Ascending aorta (tissue), 2 donors: ENCODE results near the gene E2F2. TPM values are rescaled to one million over a fixed set of nuclear protein-coding genes. Genes with fewer than 3 reads are reported as not detected.
"Not testable (repeated sequence)": the region's sequence is repeated elsewhere in the genome, so short reads cannot be mapped to it uniquely, and the experiment has no call there.

Source experiments
- DNase-seq, 2 donors: peaks; one replicate each; pipeline ENCODE4 v3.0.0-alpha.2; 2019; ENCODE audit warnings: low spot score in 2 of 2
- H3K27ac ChIP-seq, 2 donors: fragments of 200-600 bp; sonication (generic); one replicate each; pipeline ENCODE4 v1.5.1; 2016 to 2017; ENCODE audit warnings: mild to moderate bottlenecking in 1 of 2
- H3K27me3 ChIP-seq: fragments of 200-600 bp; sonication (generic); one replicate; pipeline ENCODE4 v1.5.1; 2017
- H3K36me3 ChIP-seq, 2 donors: fragments of 200-600 bp; sonication (generic); one replicate each; pipeline ENCODE4 v1.5.1; 2016
- H3K4me1 ChIP-seq, 2 donors: fragments of 200-600 bp; sonication (generic); one replicate each; pipeline ENCODE4 v1.5.1; 2016 to 2017; ENCODE audit warnings: mild to moderate bottlenecking in 1 of 2
- H3K4me3 ChIP-seq, 2 donors: fragments of 200-600 bp; sonication (generic); one replicate each; pipeline ENCODE4 v1.5.1; 2016 to 2017; ENCODE audit warnings: mild to moderate bottlenecking in 1 of 2
- H3K9me3 ChIP-seq, 2 donors: fragments of 200-600 bp; sonication (generic); one replicate each; pipeline ENCODE4 v1.5.1; 2016
- intact Hi-C: fragments of 100-400 bp; cut with DNase I; formaldehyde crosslinking; loops from one replicate; pipeline ENCODE4 v1.15.1; 2023
- total RNA-seq: library from RNA; depleted of rRNA; stranded (reverse); fragments of >200 nt; gene quantifications from one replicate; pipeline ENCODE4 v1.1.0, GENCODE V29; 2016
- TF ChIP-seq, protein P1 (sequence below), 3 experiments: fragments of 200-600 bp in 2 of 3; fragments of 450-650 bp in 1 of 3; sonication (generic) in 2 of 3; IDR thresholded peaks; one replicate each; pipeline ENCODE4 v1.5.1; 2016 to 2019; ENCODE audit warnings: antibody characterized with exemption in 3 of 3, mild to moderate bottlenecking in 1 of 3, moderate library complexity in 1 of 3

The E2F2 gene
- total RNA-seq, 1 donor from 2014 or later: not detected

DNA sequence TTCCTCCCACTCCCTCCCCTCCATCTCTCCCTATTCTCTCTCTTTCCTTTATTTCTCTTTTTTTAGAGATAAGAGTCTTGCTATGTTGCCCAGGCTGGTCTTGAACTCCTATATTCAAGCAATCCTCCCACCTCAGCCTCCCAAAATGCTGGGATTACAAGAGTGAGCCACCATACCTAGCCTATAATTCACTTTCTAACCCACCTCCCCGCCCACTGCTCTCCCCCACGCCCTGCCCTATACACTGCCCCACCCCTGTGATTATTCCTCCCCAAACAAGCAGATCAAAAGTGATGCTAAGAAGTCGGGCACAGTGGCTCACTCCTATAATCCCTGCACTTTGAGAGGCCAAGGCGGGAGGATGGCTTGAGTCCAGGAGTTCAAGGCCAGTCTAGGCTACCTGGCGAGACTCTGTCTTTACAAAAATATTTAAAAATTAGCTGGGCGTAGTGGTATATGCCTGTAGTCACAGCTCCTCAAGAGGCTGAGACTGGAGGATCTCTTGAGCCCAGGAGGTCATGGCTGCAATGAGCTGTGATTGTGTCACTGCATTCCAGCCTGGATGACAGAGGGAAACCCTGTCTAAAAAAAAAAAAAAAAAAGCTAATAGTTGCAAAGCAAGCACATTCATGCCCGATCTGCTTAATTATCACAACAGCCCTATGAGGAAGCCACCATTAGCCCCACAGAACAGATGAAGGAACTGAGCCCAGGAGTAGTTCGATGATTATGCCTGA lies 12.8 kb upstream of the E2F2 start:
- Histone ChIP-seq H3K4me1 (peaks cover 0 to 15% of the 10 kb centered on the region in 2 donors), H3K9me3 (no peaks in the 10 kb centered on the region), H3K4me3 (no peak overlapping the region), H3K27ac (no peak overlapping the region), H3K36me3 (no peaks in the 10 kb centered on the region), H3K27me3 (no peaks in the 10 kb centered on the region)
- no peak for DNase-seq
- TF ChIP-seq, protein P1, sequence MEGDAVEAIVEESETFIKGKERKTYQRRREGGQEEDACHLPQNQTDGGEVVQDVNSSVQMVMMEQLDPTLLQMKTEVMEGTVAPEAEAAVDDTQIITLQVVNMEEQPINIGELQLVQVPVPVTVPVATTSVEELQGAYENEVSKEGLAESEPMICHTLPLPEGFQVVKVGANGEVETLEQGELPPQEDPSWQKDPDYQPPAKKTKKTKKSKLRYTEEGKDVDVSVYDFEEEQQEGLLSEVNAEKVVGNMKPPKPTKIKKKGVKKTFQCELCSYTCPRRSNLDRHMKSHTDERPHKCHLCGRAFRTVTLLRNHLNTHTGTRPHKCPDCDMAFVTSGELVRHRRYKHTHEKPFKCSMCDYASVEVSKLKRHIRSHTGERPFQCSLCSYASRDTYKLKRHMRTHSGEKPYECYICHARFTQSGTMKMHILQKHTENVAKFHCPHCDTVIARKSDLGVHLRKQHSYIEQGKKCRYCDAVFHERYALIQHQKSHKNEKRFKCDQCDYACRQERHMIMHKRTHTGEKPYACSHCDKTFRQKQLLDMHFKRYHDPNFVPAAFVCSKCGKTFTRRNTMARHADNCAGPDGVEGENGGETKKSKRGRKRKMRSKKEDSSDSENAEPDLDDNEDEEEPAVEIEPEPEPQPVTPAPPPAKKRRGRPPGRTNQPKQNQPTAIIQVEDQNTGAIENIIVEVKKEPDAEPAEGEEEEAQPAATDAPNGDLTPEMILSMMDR (IDR thresholded peaks at IDR 0.05): no peak
- intact Hi-C loops: loop anchor here (1.0 to 5.0 kb wide), 2 partner anchors 93 to 148 kb away; partner anchors contain the start of gene RPL11

DNA sequence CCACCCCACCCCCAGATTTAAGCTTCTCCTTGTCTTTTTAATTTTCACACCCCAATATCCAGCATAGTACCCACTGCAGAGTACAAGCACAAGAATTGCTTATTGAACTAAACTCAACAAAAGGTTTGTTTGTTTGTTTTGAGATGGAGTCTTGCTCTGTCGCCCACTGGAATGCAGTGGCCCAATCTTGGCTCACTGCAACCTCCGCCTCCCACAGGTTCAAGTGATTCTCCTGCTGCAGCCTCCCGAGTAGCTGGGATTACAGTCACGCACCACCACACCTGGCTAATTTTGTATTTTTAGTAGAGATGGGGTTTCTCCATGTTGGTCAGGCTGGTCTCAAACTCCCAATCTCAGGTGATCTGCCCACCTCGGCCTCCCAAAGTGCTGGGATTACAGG lies 11.9 kb upstream of the E2F2 start:
- H3K4me3 ChIP-seq, H3K27ac ChIP-seq, H3K36me3 ChIP-seq, H3K27me3 ChIP-seq, DNase-seq, H3K9me3 ChIP-seq: not testable (repeated sequence)
- H3K4me1 ChIP-seq: peaks cover 0 to 12% of the 10 kb centered on the region in 2 donors
- intact Hi-C loops: loop anchor here (5.0 kb wide), 1 partner anchor 149 kb away; the partner anchor contains the start of gene RPL11

DNA sequence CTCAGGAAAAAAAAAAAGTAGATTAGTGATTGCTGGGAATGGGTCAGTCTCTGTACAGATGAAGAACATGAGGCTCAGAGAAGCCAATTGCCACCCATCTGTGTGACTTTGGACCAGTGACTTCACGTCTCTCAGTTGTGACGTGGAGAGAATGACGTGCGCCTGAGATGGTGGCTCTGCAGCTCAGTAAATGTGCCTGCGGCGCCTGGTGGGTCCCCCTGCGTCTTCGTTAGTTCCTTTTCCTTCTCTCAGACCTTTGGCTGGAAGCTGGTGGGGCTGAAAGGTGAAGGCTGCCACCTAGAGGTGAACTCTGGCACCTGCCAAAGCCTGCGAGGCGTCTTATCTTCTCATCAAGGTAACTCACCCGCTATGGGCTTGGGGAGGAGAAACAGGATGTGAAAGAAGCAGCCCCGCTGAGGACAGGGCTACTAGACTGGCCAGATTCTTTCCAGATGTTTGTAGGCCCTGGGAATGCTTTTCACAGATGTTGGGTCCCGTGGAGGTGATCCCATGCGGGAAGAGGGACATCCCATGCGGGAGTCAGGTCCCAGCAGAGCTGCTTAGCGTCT lies 8.7 kb upstream of the E2F2 start:
- Histone ChIP-seq H3K9me3 (no peaks in the 10 kb centered on the region), H3K27me3 (no peaks in the 10 kb centered on the region), H3K27ac (no peak overlapping the region), H3K36me3 (no peaks in the 10 kb centered on the region), H3K4me1 (peaks cover 0 to 5% of the 10 kb centered on the region in 2 donors), H3K4me3 (peak overlapping the region in 1 of 2 donors; percentile 8)
- intact Hi-C loops: loop anchor here (1.0 to 5.0 kb wide), 2 partner anchors 42 to 153 kb away; partner anchors contain the start of gene RPL11
- TF ChIP-seq, protein P1 (IDR thresholded peaks at IDR 0.05): peak; percentile 86 to 96 (median 89)
- peak; percentile 49 to 94 for DNase-seq

DNA sequence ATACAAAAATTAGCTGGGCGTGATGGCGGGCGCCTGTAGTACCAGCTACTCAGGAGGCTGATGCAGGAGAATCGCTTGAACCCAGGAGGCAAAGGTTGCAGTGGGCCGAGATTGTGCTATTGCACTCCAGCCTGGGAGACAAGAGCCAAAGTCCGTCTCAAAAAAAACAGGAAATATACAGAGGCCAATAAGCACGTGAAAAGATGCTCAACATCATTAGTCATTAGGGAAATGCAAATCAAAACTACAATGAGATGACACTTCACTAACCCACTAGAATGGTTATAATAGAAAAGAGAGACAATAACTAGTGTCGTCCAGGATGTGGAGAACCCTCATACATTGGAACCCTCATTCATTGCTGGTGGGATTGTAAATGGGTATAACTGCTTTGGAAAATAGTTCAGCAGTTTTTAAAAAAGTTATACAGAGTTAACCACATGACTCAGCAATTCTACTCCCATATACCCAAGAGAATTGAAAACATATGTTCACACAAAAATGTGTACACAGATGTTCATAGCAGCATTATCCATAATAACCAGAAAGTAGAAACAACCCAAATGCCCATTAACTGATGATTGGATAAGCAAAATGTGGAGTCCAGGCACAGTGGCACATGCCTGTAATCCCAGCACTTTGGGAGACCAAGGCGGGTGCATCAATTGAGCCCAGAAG lies 6.4 kb upstream of the E2F2 start:
- H3K4me3 ChIP-seq: no peak overlapping the region
- no peaks in the 10 kb centered on the region for H3K9me3 ChIP-seq
- TF ChIP-seq, protein P1 (IDR thresholded peaks at IDR 0.05): no peak
- H3K36me3 ChIP-seq: no peaks in the 10 kb centered on the region
- H3K27ac ChIP-seq: no peak overlapping the region
- intact Hi-C loops: no loop called here
- H3K4me1 ChIP-seq: peaks cover 0 to 5% of the 10 kb centered on the region in 2 donors
- no peak for DNase-seq
- H3K27me3 ChIP-seq: no peaks in the 10 kb centered on the region

DNA sequence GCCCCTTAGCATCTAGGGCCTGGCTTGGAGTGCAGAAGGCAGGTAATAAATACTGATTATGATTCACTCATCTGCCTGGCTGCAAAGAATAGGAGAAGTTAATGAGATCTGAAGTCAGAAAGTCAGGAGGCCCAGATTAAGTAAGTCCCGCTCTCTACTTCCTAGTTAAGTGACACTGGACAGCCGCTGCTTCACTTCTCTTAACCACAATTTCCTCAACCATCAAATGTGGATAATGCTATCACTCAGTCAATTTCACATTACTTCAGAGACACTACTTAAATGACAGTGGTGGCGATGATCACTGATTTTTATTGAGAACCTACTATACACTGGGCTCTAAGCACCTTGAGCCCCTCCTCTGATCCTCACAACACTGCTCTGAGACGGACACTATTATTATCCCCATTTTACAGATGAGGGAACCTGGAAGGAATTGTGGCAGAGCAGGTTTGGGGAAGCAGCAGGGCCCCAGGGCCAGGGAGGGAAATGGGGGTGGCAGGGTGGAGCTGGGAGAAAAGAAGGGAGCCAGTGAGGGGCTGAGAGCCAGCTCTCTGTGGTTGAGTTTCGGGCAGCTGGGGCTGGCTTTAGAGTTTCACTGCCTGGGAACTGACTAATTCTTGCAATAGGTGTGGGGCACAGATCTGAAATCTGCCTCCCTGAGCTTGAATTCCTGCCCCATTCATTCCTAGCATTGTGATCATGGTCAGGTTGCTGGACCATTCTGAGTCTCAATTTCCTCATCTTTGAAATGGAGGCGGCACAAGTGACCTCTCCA lies 2.4 kb upstream of the E2F2 start:
- no peak for DNase-seq
- Histone ChIP-seq H3K36me3 (no peaks in the 10 kb centered on the region), H3K27me3 (no peaks in the 10 kb centered on the region), H3K9me3 (no peaks in the 10 kb centered on the region), H3K27ac (peak overlapping the region in 1 of 2 donors; percentile 14), H3K4me3 (no peak overlapping the region), H3K4me1 (peaks cover 8 to 14% of the 10 kb centered on the region in 2 donors)
- TF ChIP-seq, protein P1 (IDR thresholded peaks at IDR 0.05): no peak
- intact Hi-C loops: no loop called here
